HL-60 (cell line): Measurements from ENCODE around the gene MAGI2.

Experiments
- CTCF ChIP-seq: IDR thresholded peaks from one replicate; pipeline ENCODE4 v1.5.1; 2011; ENCODE audit warnings: low read length, control low read depth, inconsistent platforms; ENCODE audit not compliant: insufficient read depth
- GABPA ChIP-seq: IDR thresholded peaks from 2 replicates; pipeline ENCODE4 v1.6.1; 2012; ENCODE audit warnings: low read depth

- TF ChIP-seq CTCF (no peak), GABPA (no peak)
Observed at GRCh38 chr7:79357101-79357500, 96.4 kb downstream of the MAGI2 start.
